ENCODE data around the gene UNC50.
"Not testable (repeated sequence)": the region's sequence is repeated elsewhere in the genome, so short reads cannot be mapped to it uniquely, and the experiment has no call there.

Gene UNC50

DNA sequence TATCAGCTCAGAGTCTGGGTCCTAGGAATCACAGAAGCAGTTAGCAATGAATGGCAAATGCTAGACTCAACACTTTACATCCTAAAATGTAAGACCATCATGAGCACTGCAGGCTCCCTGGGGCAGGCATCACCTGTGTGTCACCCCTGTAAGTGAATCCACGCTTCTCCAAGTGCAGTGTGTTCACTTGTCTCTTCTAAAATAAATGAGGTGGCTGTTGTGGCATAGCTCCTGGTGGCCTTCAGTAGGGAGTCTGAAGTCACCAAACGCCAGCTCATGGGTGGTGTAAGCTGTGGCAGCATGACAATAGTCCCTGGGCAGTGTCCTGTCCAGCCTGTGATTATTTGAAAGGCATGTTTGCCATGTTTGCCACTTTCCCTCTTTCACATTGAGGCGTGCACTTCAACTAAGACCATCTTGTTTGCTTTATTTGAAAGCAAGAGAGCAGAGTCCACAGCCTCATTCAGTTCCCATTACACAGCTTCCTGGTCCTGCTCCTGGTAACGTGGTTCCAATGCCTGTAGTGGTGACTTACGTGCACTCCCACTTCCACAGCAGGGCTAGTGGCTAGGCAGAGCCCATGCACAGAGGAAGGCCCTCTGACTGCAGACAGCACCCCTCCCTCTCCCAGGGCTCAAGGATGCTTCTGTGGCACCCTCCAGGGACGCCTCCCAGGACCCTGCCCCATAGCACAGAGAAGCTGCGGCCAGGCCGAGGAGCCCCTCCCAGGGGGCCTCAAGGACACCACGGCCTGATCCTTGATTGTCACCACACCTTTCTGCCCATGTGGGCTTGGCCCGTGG lies 24.4 kb upstream of the UNC50 start:
- no peak for FAIRE-seq
- TF ChIP-seq POLR2A (IDR thresholded peaks at IDR 0.05; ENCODE audit: low read depth, low read length), result no peak
- no peak for DNase-seq (ENCODE audit: insufficient read length, low spot score)

DNA sequence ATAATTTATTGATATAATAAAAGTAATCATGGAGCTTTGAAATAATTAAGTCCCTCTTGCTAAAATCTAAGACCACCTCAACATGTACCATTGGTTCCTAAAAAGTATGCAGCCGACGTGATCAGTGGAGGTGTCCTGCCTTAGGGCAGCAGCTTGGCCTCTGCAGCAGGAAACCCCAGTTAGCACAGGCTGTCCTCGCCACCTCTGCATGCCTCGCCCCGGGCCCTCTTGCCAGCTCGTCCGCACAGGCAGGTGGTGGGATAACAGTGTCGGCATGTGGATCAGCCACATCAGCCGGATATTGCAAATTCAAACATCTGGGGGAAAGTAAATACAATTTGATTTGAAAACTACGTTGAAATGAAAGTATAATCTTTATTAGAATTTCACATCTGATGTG lies 23.0 kb upstream of the UNC50 start:
- FAIRE-seq (no peak), DNase-seq (ENCODE audit: insufficient read length, low spot score) (no peak)
- TF ChIP-seq POLR2A (IDR thresholded peaks at IDR 0.05; ENCODE audit: low read depth, low read length), result no peak

DNA sequence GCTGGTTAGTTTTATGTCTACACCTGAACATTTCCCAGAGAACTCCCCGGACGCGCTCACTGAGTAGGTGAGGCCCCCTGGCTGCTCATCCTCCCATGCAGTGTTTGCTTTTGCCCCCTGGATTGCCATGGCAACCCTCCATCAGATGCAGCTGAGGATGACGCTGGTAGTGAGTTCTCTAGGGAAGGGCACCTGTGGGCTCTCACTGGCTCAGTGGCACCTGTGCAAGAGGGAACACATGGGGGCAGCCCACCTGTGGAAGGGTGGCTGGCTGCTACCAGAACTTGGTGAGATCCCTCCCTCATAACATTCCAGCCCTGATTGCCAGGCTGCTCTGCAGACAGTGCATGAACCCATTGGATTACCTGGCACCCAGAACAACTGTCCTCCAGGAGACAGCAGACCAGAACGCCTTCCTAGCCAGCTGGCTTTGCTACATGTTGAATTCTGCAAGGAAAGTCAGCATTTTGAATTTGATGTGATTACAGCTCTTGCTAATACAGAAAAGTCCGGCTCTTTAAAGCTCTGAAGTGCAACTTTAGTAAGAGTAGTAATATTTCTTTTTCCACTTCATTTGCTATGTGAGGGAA lies 21.7 kb upstream of the UNC50 start:
- DNase-seq (ENCODE audit: insufficient read length, low spot score), result no peak
- FAIRE-seq, result no peak
- no peak for TF ChIP-seq POLR2A (IDR thresholded peaks at IDR 0.05; ENCODE audit: low read depth, low read length)

DNA sequence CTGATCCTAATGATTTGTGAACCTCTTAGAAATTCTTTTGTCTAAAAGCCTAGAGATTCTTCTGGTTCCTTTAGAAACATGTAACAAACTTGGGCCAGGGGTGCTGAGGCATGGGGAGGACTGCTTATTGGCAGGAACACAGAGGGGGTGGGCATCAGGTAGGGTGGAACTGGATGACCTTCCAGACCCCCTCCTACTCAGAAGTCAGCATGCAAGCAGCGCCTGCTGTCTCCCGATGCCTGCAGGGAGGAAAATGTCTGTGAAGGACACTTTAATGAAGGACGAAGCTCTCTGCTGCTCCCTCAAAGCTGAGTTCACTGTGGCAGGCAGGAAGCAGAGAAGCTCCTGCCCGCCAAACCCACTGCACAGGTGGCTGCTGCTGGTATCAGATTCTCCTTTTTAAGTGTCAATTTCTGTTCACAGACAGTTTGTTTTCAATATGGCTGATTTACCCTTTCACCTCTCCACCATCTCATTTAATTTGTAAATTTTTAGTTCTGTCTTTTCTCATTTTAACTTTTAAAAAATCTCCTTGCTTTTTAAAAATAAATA lies 19.4 kb upstream of the UNC50 start:
- TF ChIP-seq POLR2A (IDR thresholded peaks at IDR 0.05; ENCODE audit: low read depth, low read length), result no peak
- no peak for DNase-seq (ENCODE audit: insufficient read length, low spot score)
- FAIRE-seq, result no peak

DNA sequence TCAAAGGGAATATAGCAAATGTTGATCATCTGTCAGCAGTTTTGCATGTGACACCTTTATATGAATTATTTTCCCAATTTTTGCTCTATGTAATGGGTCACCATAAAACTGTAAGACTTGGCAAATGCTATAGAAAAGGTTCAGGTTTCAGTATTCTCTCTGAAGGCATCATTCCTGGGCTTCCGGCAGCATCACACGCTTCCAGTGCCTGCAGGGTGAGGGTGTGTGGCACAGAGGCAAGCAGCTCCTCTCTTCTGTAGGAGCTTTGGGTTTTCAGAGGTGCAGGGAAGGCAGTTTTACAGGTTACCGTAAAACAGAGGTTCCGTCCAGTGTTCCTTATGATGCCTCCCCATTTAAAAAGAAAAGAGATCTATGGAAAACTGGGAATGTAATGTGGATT lies 18.9 kb upstream of the UNC50 start:
- DNase-seq (ENCODE audit: insufficient read length, low spot score) (no peak), FAIRE-seq (no peak)
- no peak for TF ChIP-seq POLR2A (IDR thresholded peaks at IDR 0.05; ENCODE audit: low read depth, low read length)

DNA sequence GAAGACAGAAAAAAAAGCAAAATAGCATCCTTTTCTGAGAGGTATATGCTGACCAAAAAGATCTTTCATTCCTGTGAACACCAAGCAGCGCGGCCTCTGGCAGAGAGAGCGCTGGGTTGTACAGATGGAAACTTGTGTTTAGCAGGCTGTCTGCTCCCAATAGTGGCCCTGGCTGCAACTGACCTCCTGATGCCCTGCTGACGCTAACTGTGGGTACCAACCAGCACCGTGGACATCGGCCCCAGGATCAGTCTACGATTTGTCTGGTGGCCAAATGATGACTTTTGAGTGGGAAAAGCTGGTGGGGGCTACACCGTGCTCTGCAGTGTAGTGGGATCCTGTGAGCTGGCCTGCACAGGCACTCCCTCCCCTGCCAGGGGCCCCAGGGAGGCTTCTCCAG lies 15.8 kb upstream of the UNC50 start:
- DNase-seq (ENCODE audit: insufficient read length, low spot score) (no peak), FAIRE-seq (no peak)
- TF ChIP-seq POLR2A (IDR thresholded peaks at IDR 0.05; ENCODE audit: low read depth, low read length), result no peak

DNA sequence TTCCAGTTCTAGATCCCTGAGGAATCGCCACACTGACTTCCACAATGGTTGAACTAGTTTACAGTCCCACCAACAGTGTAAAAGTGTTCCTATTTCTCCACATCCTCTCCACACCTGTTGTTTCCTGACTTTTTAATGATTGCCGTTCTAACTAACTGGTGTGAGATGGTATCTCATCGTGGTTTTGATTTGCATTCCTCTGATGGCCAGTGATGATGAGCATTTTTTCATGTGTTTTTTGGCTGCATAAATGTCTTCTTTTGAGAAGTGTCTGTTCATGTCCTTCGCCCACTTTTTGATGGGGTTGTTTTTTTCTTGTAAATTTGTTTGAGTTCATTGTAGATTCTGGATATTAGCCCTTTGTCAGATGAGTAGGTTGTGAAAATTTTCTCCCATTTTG lies 13.7 kb upstream of the UNC50 start:
- DNase-seq (ENCODE audit: insufficient read length, low spot score); FAIRE-seq: not testable (repeated sequence)

DNA sequence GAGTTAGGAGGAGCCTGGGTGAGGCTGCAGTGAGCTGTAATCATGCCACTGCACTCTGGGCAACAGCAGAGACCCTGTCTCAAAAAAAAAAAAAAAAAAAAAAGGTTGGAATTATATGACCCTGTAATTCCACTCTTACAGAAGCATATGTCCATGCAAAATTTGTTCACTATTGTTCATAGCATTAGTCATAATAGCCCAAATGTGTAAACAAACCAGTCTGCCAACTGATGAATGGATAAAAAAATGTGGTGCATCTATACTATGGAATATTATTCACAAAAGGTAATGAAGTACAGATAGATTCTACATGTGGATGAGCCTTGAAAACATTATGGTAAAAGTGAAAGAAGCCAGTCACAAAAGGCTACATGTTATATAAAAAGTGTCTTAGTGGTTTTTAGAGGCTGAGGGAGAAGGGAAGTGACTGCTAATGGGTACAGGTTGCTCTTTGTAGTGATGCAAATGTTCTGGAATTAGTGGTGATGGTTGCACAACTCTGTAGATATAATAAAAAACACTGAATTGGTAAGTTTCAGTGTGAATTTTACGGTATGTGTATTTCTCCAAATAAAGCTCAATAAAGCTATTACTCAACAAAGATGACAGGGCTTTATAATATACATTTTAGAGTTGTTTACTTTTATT lies 9.5 kb upstream of the UNC50 start:
- TF ChIP-seq POLR2A (IDR thresholded peaks at IDR 0.05; ENCODE audit: low read depth, low read length), result no peak
- DNase-seq (ENCODE audit: insufficient read length, low spot score) (no peak), FAIRE-seq (no peak)

DNA sequence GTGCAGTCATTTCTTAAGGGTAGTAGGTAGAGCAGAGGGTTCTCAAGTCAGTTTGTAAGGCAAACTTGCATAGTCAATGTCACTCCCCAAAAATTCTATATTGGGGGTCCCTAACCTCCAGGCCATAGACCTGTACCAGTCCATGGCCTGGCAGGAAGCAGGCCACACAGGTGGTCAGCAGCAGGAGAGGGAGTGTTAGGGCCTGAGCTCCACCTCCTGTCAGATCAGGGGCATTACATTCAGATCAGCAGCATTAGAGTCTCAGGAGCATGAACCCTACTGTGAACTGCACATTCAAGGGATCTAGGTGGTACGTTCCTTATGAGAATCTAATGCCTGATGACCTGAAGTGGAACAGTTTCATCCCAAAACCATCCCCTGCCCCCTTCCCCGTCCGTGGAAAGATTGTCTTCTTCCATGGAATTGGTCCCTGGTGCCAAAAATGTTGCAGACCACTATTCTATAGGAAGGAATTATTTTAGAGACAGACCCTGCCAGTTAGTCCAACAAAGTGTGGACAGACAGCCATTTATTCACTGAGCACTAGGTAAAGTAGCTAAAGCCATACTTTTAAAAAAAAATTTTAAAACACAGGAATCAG lies 6.8 kb upstream of the UNC50 start:
- no peak for TF ChIP-seq POLR2A (IDR thresholded peaks at IDR 0.05; ENCODE audit: low read depth, low read length)
- DNase-seq (ENCODE audit: insufficient read length, low spot score) (peak; percentile 31), FAIRE-seq (peak; percentile 94)

DNA sequence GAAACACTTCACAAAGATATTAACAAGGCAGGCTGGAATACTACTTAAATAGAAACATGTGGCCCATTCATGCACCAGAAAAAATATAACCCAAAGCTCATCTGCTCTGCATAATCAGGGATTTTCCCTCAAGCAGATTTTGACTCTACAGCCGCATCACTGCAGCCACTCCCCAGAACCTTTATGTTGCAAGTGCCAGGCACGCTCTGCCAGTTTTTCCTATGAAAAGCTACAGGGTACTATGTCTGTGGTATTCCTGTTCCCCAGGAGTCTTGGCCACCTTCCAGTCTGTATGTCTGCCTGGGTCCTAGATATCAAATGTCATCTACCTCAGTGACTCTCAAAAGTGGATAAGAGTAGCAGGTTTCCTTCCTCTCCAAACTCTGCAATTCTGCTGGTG lies 3.8 kb upstream of the UNC50 start:
- DNase-seq (ENCODE audit: insufficient read length, low spot score), result no peak
- no peak for TF ChIP-seq POLR2A (IDR thresholded peaks at IDR 0.05; ENCODE audit: low read depth, low read length)
- no peak for FAIRE-seq

DNA sequence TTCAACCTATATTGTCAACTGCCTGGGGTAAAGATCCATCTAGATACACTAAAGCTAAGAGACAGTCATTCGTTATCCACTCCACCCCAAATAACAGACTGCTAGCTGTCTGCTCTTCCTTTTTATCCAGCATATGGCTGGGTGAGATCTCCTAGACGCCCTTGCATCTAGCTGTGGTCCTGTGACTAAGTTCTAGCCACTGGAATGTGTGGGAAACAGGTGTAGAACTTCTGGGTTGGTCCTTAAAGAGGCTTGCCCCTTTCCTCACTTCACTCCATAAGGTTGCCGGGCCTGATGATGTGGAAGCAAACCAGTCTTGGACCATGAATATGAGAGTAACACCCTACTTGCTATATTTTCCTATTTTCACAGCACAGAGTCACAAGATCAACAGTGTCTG lies 3.3 kb upstream of the UNC50 start:
- FAIRE-seq, result no peak
- DNase-seq (ENCODE audit: insufficient read length, low spot score), result no peak
- no peak for TF ChIP-seq POLR2A (IDR thresholded peaks at IDR 0.05; ENCODE audit: low read depth, low read length)

DNA sequence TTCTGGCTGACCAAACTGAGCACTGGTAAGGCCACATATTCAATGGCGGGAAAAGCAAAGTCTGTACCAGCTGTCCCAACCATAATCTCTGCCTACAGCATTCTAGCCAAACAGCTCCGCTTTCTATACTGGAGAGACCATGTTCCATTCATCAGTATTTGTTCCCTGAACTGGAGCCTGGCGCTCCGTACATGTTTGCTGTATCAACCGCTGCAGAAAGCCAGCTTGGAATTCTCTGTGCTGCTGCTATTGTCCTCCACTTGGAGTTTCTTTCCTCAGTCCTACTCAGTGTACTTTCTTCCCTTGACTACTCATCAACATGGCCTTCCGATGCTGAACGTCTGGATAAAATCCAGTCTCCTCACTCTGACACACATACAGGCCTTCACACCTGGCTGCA lies 2.0 kb upstream of the UNC50 start:
- TF ChIP-seq POLR2A (IDR thresholded peaks at IDR 0.05; ENCODE audit: low read depth, low read length), result no peak
- DNase-seq (ENCODE audit: insufficient read length, low spot score) (no peak), FAIRE-seq (no peak)

DNA sequence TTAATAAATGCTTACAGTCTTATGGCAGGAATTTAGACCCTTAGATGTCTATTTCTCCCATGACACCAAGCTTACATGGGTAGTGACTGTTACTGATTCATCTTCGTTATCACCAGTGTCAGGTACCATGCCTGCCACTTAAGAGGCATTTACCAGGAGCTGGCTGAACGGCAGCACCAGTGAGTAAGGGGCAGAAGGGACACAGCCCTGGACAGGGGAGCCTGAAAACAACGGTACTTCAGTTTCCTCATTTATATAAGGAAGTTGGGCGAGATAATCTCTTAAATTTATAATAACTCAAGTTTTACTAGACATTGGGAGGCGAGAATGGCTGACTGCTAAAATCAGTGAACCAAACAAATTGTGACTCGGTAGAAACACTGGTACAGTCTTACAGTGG lies 1.3 kb upstream of the UNC50 start:
- FAIRE-seq (no peak), DNase-seq (ENCODE audit: insufficient read length, low spot score) (no peak)
- no peak for TF ChIP-seq POLR2A (IDR thresholded peaks at IDR 0.05; ENCODE audit: low read depth, low read length)

DNA sequence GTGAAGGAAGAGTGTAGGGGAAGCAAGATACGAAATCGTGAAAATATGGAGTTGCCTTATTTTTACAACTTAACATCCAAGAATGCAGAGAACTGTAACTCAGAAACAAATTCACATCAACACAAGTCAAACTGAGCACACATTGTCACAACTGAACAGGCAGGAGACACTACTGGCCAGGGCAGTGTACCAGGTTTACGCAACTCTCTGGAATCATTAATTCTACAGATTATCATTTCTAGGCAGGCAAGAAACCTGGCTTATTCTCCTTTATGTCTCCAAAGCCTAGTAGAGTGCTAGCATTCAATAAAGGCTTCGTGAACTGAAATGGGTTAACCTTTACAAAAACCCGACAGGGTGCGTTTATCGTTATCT lies 661 bp upstream of the UNC50 start:
- FAIRE-seq (no peak), DNase-seq (ENCODE audit: insufficient read length, low spot score) (no peak)
- TF ChIP-seq POLR2A (IDR thresholded peaks at IDR 0.05; ENCODE audit: low read depth, low read length), result no peak

All from H54 (cell line).